Measurements from ENCODE around the gene TDRD9.

Gene TDRD9

GRCh38 chr14:104075530-104076151 lies 147.4 kb downstream of the TDRD9 start:
- Histone ChIP-seq H3K4me2 (no peak overlapping the region), H3K4me3 (no peak overlapping the region), H3K9ac (no peak overlapping the region), H4K20me1 (no peaks in the 10 kb centered on the region), H3K27me3 (no peaks in the 10 kb centered on the region), H3K27ac (no peak overlapping the region), H3K4me1 (peaks cover 45% of the 10 kb centered on the region), H3K9me3 (peaks cover 22% of the 10 kb centered on the region), H3K36me3 (no peaks in the 10 kb centered on the region)
- TF ChIP-seq Cebpa-rat (IDR thresholded peaks at IDR 0.05): no peak

- Histone ChIP-seq H3K36me3 (no peaks in the 10 kb centered on the region), H3K4me3 (no peak overlapping the region), H3K9ac (no peak overlapping the region), H3K4me2 (no peak overlapping the region), H4K20me1 (no peaks in the 10 kb centered on the region), H3K27me3 (no peaks in the 10 kb centered on the region), H3K27ac (no peak overlapping the region), H3K9me3 (peaks cover 22% of the 10 kb centered on the region), H3K4me1 (peaks cover 45% of the 10 kb centered on the region)
- no peak for TF ChIP-seq Cebpa-rat (IDR thresholded peaks at IDR 0.05)
Observed at GRCh38 chr14:104076743-104077142, 148.5 kb downstream of the TDRD9 start.

GRCh38 chr14:104078031-104078455 lies 149.8 kb downstream of the TDRD9 start:
- H3K9me3 ChIP-seq: peaks cover 13% of the 10 kb centered on the region
- no peaks in the 10 kb centered on the region for H4K20me1 ChIP-seq

GRCh38 chr14:104080376-104081260 lies 152.4 kb downstream of the TDRD9 start:
- H3K4me1 ChIP-seq: peaks cover 60% of the 10 kb centered on the region
- no peaks in the 10 kb centered on the region for H4K20me1 ChIP-seq
- H3K36me3 ChIP-seq: no peaks in the 10 kb centered on the region
- no peak overlapping the region for H3K4me2 ChIP-seq
- H3K9ac ChIP-seq: no peak overlapping the region
- no peak for TF ChIP-seq Cebpa-rat (IDR thresholded peaks at IDR 0.05)
- H3K9me3 ChIP-seq: no peaks in the 10 kb centered on the region
- H3K27ac ChIP-seq: no peak overlapping the region
- no peaks in the 10 kb centered on the region for H3K27me3 ChIP-seq
- no peak overlapping the region for H3K4me3 ChIP-seq

More at GRCh38 chr14:104078031-104078455, 149.8 kb downstream of the TDRD9 start:
- Histone ChIP-seq H3K4me2 (peak overlapping the region; percentile 43), H3K4me1 (peaks cover 40% of the 10 kb centered on the region), H3K36me3 (no peaks in the 10 kb centered on the region), H3K27me3 (no peaks in the 10 kb centered on the region), H3K4me3 (no peak overlapping the region), H3K9ac (no peak overlapping the region), H3K27ac (peak overlapping the region; percentile 25; the same call in 1 of the 2 replicates)
- no peak for TF ChIP-seq Cebpa-rat (IDR thresholded peaks at IDR 0.05)

- Histone ChIP-seq H3K36me3 (no peaks in the 10 kb centered on the region), H3K9ac (no peak overlapping the region), H3K4me2 (no peak overlapping the region), H3K27me3 (no peaks in the 10 kb centered on the region), H3K27ac (no peak overlapping the region), H3K4me1 (peaks cover 62% of the 10 kb centered on the region), H3K9me3 (no peaks in the 10 kb centered on the region), H4K20me1 (no peaks in the 10 kb centered on the region), H3K4me3 (no peak overlapping the region)
- no peak for TF ChIP-seq Cebpa-rat (IDR thresholded peaks at IDR 0.05)
Observed at GRCh38 chr14:104081261-104081835, 153.1 kb downstream of the TDRD9 start.

- H3K4me2 ChIP-seq: no peak overlapping the region
- H3K27me3 ChIP-seq: no peaks in the 10 kb centered on the region
- no peaks in the 10 kb centered on the region for H4K20me1 ChIP-seq
- H3K27ac ChIP-seq: no peak overlapping the region
- no peak for TF ChIP-seq Cebpa-rat (IDR thresholded peaks at IDR 0.05)
- no peak overlapping the region for H3K9ac ChIP-seq
- no peak overlapping the region for H3K4me3 ChIP-seq
- no peaks in the 10 kb centered on the region for H3K9me3 ChIP-seq
- no peaks in the 10 kb centered on the region for H3K36me3 ChIP-seq
- H3K4me1 ChIP-seq: peaks cover 63% of the 10 kb centered on the region
Observed at GRCh38 chr14:104081951-104082464, 153.8 kb downstream of the TDRD9 start.

- Histone ChIP-seq H3K27ac (no peak overlapping the region), H3K27me3 (no peaks in the 10 kb centered on the region), H3K4me1 (peaks cover 63% of the 10 kb centered on the region), H4K20me1 (no peaks in the 10 kb centered on the region), H3K36me3 (no peaks in the 10 kb centered on the region), H3K9me3 (no peaks in the 10 kb centered on the region), H3K4me3 (no peak overlapping the region), H3K4me2 (no peak overlapping the region), H3K9ac (no peak overlapping the region)
- no peak for TF ChIP-seq Cebpa-rat (IDR thresholded peaks at IDR 0.05)
Observed at GRCh38 chr14:104082807-104083206, 154.6 kb downstream of the TDRD9 start.

GRCh38 chr14:104084251-104085002 lies 156.2 kb downstream of the TDRD9 start:
- Histone ChIP-seq H3K9ac (no peak overlapping the region), H3K36me3 (no peaks in the 10 kb centered on the region), H3K27ac (no peak overlapping the region), H3K4me1 (peaks cover 58% of the 10 kb centered on the region), H3K4me3 (no peak overlapping the region), H3K27me3 (no peaks in the 10 kb centered on the region), H3K9me3 (no peaks in the 10 kb centered on the region), H4K20me1 (no peaks in the 10 kb centered on the region), H3K4me2 (peak overlapping the region; percentile 55)
- no peak for TF ChIP-seq Cebpa-rat (IDR thresholded peaks at IDR 0.05)

All from BLaER1 (cell line).